ENCODE measurements around the gene THAP4. TPM values are rescaled to one million over a fixed set of nuclear protein-coding genes. Genes with fewer than 3 reads are reported as not detected.

Gene THAP4
- total RNA-seq, 1 experiment from 2014 or later, result 88.6 TPM

DNA sequence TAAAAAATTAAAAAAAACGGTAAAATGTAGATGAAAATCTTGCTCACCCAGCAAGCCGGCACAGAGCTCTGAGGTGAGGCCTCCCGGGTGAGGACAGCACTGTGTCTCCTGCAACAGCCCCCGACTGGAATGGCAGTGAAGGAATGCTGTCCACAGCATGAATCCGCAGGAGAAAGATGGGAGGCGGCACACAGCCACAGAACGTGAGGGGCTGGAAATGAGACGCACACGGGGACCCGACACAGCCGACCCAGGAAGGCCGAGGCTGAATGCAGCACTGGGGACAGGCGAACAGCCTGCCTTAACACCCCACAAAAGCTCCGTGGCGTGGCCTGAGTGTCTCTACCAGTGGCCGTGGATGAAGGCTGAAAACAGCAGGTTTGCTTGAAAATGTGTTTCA lies 43.7 kb downstream of the THAP4 start (continued):
- TF ChIP-seq ZNF281 (CRISPR knock-in tag; IDR thresholded peaks at IDR 0.05), result no peak
- no peak for TF ChIP-seq NFYB (CRISPR knock-in tag; conservative IDR thresholded peaks at IDR 0.05; ENCODE audit: low read depth)
- TF ChIP-seq GTF2I (CRISPR knock-in tag; conservative IDR thresholded peaks at IDR 0.05), result no peak
- TF ChIP-seq ETV6 (CRISPR knock-in tag; IDR thresholded peaks at IDR 0.05), result no peak

- Mint-ChIP-seq H3K27ac (peak overlapping the region; percentile 50; the same call in 1 of the 2 replicates), H3K9me3 (peaks cover 24% of the 10 kb centered on the region), H3K27me3 (ENCODE audit: low read depth) (no peaks in the 10 kb centered on the region), H3K4me3 (no peak overlapping the region), H3K36me3 (peaks cover 19% of the 10 kb centered on the region), H3K4me1 (peaks cover 7% of the 10 kb centered on the region; the same call in 1 of the 2 replicates)
- no peak for TF ChIP-seq TCF7 (CRISPR knock-in tag; IDR thresholded peaks at IDR 0.05; ENCODE audit: low read depth)
- no peak for TF ChIP-seq PRDM15 (CRISPR knock-in tag; IDR thresholded peaks at IDR 0.05)
- TF ChIP-seq CTCF (IDR thresholded peaks at IDR 0.05), result no peak
- TF ChIP-seq EMX1 (CRISPR knock-in tag; IDR thresholded peaks at IDR 0.05), result no peak
- no peak for TF ChIP-seq ETV6 (CRISPR knock-in tag; IDR thresholded peaks at IDR 0.05)
- no peak for TF ChIP-seq HMGA2 (CRISPR knock-in tag; IDR thresholded peaks at IDR 0.05)
- TF ChIP-seq AFF4 (CRISPR knock-in tag; IDR thresholded peaks at IDR 0.05; ENCODE audit: borderline replicate concordance), result no peak
- TF ChIP-seq MXD4 (CRISPR knock-in tag; IDR thresholded peaks at IDR 0.05; ENCODE audit: borderline replicate concordance), result no peak
- TF ChIP-seq ZNF423 (CRISPR knock-in tag; IDR thresholded peaks at IDR 0.05), result no peak
- TF ChIP-seq ELF4 (CRISPR knock-in tag; IDR thresholded peaks at IDR 0.05; ENCODE audit: low read depth), result no peak
- TF ChIP-seq RELA (CRISPR knock-in tag; IDR thresholded peaks at IDR 0.05; ENCODE audit: borderline replicate concordance), result no peak
- no peak for TF ChIP-seq CBFB (CRISPR knock-in tag; IDR thresholded peaks at IDR 0.05; ENCODE audit: low read depth)
- no peak for TF ChIP-seq SP1 (CRISPR knock-in tag; conservative IDR thresholded peaks at IDR 0.05)
- no peak for TF ChIP-seq ZNF317 (CRISPR knock-in tag; IDR thresholded peaks at IDR 0.05; ENCODE audit: borderline replicate concordance, low read depth)
- TF ChIP-seq, protein P1, sequence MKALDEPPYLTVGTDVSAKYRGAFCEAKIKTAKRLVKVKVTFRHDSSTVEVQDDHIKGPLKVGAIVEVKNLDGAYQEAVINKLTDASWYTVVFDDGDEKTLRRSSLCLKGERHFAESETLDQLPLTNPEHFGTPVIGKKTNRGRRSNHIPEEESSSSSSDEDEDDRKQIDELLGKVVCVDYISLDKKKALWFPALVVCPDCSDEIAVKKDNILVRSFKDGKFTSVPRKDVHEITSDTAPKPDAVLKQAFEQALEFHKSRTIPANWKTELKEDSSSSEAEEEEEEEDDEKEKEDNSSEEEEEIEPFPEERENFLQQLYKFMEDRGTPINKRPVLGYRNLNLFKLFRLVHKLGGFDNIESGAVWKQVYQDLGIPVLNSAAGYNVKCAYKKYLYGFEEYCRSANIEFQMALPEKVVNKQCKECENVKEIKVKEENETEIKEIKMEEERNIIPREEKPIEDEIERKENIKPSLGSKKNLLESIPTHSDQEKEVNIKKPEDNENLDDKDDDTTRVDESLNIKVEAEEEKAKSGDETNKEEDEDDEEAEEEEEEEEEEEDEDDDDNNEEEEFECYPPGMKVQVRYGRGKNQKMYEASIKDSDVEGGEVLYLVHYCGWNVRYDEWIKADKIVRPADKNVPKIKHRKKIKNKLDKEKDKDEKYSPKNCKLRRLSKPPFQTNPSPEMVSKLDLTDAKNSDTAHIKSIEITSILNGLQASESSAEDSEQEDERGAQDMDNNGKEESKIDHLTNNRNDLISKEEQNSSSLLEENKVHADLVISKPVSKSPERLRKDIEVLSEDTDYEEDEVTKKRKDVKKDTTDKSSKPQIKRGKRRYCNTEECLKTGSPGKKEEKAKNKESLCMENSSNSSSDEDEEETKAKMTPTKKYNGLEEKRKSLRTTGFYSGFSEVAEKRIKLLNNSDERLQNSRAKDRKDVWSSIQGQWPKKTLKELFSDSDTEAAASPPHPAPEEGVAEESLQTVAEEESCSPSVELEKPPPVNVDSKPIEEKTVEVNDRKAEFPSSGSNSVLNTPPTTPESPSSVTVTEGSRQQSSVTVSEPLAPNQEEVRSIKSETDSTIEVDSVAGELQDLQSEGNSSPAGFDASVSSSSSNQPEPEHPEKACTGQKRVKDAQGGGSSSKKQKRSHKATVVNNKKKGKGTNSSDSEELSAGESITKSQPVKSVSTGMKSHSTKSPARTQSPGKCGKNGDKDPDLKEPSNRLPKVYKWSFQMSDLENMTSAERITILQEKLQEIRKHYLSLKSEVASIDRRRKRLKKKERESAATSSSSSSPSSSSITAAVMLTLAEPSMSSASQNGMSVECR (CRISPR knock-in tag; IDR thresholded peaks at IDR 0.05; ENCODE audit: borderline replicate concordance), result no peak
- no peak for TF ChIP-seq NFATC4 (CRISPR knock-in tag; IDR thresholded peaks at IDR 0.05)
- CTCF ChIA-PET, result no interaction called here
- ATAC-seq (no peak), DNase-seq (ENCODE audit: low spot score) (no peak)
- POLR2A ChIA-PET, result no interaction called here
Measured at GRCh38 chr2:241592126-241592845, 44.7 kb downstream of the THAP4 start.

All from WTC11 (cell line).